Suppressor macrophage treated with lipopolysaccharide for 1 hour (primary cell): Measurements from ENCODE around the gene METTL5.
"Not testable (repeated sequence)": the region's sequence is repeated elsewhere in the genome, so short reads cannot be mapped to it uniquely, and the experiment has no call there.

Experiments
- DNase-seq, 3 donors: peaks; one replicate each; pipeline ENCODE4 v3.0.0-alpha.2; 2020 to 2022

METTL5 gene

DNA sequence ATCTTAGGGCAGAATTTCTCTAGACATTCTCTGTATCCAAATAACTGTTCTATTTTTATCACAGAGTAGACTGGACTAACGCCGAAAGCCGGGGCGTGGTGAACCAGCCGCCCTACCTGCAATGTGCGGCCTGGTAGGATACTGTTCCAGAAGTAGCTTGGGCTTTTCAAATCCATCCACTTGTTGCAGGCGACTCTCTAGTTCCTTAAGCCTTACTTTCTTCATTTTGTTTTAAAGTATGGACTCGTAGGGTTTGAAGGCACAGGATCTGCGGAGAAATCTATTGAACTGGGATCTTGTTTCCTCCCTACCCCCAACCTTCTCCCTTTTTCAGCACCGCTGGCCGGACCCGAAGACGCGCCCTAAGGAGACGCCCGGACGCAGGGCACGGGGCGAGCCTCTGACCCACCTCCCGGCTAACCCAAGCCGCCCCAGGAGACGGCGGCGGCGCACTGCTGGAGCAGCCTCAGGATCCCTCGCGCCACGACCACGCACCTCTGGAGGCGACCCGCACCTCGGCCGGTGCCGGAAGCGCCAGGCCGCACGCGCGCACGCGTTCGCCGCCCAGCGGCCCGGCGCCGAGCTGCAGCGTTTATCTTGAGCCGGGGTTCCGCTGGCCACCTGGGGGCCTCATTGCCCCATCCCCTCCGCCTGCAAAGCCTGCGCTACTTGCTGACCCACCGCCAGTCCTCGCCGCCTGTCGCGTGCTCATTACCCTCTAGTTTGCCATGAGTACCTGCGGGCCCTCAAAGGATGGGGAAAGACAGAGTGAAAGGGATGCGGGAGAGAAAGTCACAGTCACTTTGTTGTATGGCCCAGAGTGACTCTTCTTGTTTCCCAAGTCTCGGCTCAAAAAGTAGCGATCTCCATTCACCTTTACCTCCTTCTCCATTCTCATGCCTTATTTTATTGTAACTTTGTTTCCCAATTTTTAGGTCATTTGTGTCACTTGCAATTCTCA, at the start of gene METTL5:
Gene METTL5 (minus strand): TSS at position 533 of the 961 bp plus-strand sequence. CDS start 308 bp downstream, at position 225.
- peak; percentile 84 to 93 (median 89) for DNase-seq

DNA sequence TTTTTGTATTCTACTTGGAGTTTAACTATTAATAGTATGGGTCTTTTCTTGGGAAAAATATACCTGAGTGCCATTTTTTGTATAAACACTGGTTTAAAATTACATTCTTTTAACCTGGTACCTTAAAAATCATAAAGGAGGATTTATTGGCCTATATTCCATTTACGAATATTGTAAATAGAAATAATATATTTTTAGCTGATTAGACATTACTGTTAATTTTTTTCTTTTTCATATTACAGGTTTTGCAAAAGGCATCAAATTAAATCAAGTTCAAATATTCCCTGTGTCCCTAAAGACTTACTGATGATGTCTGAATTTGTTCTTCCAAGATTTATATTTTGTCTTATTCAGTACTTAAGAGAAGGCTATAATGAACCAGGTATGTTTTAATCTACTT, 47.3 kb upstream of the METTL5 start:
- DNase-seq = no peak

DNA sequence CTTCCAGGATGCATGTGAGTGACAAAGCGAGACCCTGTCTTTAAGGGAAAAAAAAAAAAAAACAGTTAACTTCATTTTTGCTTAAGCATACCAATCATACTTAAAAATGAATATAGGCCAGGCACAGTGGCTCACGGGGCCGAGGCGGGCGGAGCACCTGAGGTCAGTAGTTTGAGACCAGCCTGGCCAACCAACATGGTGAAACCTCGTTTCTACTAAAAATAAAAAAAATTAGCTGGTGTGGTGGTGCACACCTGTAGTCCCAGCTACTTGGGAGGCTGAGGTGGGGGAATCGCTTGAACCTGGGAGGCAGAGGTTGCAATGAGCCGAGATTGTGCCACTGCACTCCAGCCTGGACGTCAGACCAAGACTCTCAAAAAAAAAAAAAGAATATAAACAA, 46.7 kb upstream of the METTL5 start:
- DNase-seq = not testable (repeated sequence)

GRCh38 chr2:169868951-169869350, 44.2 kb upstream of the METTL5 start:
- no peak for DNase-seq

DNA sequence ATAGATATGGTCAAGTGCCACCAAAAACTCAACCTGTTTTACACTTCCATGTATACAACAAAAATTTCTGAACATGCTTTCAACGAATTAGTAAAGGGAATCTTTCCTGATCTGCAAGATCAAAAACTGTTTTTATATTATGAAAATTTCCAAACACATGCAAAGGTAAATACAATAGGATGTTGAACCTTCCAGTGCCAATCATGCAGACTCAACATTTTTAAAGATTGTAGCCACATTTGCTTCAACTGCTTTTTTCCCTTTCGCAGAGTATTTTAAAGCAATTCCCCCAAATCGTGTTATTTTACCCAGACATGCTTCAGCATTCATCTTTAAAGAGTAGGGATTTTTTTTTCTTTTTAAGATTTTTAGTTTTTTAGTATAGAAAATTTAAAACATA, 42.9 kb upstream of the METTL5 start:
- DNase-seq = no peak

- DNase-seq = peak in 2 of 3 donors; percentile 13 to 16
Measured at GRCh38 chr2:169866230-169866629, 41.5 kb upstream of the METTL5 start.

GRCh38 chr2:169865492-169865891, 40.8 kb upstream of the METTL5 start:
- no peak for DNase-seq

DNA sequence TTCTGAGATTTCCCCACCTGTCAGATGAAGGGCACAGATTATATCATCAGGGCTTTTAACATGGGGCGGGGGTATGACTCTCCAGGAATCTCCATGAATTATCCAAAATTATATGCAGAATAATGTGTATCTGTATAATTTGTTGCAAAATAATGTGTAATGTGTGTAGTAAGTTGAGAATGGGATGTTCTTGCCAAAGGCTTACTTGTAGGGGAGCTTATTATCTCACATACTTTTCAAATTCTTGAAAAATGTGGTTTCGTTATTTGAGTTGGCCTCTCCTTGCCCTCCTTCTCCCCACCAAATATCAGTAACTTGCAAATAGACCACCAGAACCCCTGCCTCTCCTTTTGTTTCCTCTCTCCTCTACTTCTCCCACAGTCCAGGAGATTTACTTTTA, 38.1 kb upstream of the METTL5 start:
- DNase-seq = no peak

DNA sequence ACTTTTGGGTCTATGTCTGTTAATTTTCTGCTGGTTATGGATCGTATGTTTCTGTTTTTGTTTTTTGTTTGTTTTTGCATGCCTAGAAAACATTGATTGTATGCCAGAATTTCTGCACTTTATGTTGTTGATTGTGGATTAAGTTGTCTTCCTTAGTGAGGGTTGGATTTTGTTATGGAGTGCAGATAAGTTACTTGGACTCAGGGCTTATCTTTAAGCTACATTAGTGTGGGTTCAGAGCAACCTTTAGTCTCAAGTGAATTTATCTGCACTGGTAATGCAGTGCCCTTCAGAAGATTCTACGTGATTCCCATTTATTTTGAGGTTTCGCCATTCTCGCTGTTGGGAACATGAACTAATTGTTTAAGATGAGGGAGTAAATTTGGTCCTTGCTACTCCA, 35.4 kb upstream of the METTL5 start:
- DNase-seq = no peak

- DNase-seq = no peak
Measured at GRCh38 chr2:169859423-169859822, 34.7 kb upstream of the METTL5 start.

- not testable (repeated sequence) for DNase-seq
Measured at GRCh38 chr2:169855281-169856258, 30.9 kb upstream of the METTL5 start.

GRCh38 chr2:169853041-169853668, 28.4 kb upstream of the METTL5 start:
- DNase-seq = no peak

- DNase-seq = no peak
Measured at GRCh38 chr2:169849710-169850109, 25.0 kb upstream of the METTL5 start.

GRCh38 chr2:169848959-169849693, 24.4 kb upstream of the METTL5 start:
- DNase-seq = not testable (repeated sequence)

DNA sequence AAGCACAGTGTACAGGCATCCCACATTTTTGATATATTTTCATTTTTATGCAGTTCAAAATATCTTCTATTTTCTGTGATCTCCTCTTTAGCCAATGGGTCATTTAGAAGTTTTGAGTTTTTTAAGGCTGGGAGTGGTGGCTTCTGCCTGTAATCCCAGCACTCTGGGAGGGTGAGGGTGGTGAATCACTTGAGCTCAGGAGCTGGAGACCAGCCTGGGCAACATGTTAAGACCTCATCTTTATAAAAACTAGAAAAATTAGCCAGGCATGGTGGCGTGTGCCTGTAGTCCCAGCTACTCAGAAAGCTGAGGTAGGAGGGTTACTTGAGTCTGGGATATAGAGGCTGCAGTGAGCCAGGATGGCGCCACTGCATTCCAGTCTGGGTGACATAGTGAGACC, 20.3 kb upstream of the METTL5 start:
- no peak for DNase-seq

GRCh38 chr2:169841625-169842024, 16.9 kb upstream of the METTL5 start:
- not testable (repeated sequence) for DNase-seq

DNA sequence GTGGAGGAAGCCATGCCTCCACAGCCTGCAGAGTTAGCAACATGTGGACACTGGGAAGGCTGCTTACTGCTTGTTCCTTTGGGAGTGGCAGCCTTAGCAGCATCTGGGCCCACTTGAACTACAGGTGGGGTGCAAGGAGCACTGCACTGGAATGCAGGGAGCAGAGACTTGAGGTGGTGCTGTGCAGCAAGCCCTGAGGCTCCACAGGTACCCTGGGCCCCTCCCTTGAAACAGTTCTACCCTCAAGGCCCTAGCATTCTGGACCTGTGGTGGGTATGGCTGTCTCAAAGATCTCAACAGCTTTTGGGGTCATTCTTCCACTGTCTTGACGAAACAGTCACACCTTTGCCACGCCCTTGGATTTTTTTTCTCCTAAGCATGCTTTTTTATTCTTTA, 16.0 kb upstream of the METTL5 start:
- DNase-seq = no peak

- DNase-seq = no peak
Measured at GRCh38 chr2:169839954-169840746, 15.4 kb upstream of the METTL5 start.

DNA sequence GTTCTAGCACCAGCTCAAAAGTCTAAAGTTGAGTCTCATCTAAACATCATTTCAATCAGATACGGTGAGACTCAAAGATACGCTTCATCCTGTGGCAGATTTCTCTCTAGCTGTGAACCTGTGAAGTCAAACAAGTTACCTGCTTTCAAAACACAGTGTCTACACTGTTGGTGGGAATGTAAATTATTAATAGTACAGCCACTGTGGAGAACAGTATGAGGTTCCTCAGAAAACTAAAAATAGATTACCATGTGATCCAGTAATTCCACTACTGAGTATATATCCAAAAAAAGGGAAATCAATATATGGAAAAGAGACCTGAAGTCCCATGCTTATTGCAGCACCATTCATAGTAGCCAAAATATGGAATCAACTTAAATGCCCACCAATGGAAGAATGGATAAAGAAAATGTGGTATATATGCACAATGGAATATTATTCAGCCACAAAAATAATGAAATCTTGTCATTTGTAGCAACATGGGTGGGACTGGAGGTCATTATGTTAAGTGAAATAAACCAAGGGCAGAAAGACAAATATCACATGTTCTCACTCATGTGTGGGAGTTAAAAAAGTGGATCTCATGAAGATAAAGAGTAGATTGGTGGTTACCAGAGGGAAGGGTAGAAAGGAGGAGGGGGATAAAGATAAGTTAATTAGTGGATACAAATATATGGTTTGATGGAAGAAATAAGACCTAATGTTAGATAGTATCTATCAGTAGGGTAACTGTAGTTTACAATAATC, 14.2 kb upstream of the METTL5 start:
- no peak for DNase-seq

- DNase-seq = no peak
Measured at GRCh38 chr2:169834401-169834800, 9.7 kb upstream of the METTL5 start.
